Body of pancreas (tissue), 4 donors: ENCODE data around the gene TRMT10B.

Source experiments
- POLR2A ChIP-seq, 3 donors: fragments of 450-650 bp; IDR thresholded peaks; one replicate each; pipeline ENCODE4 v1.6.1; 2016; ENCODE audit warnings: antibody characterized with exemption in 3 of 3, mild to moderate bottlenecking in 2 of 3
- TF ChIP-seq, protein P1 (sequence below), 7 experiments: fragments of 450-650 bp in 4 of 7; fragments of 200-600 bp in 3 of 7; sonication (generic) in 3 of 7; IDR thresholded peaks; one replicate each; pipeline ENCODE4 v1.5.1; 2016 to 2019; ENCODE audit warnings: antibody characterized with exemption in 7 of 7

DNA sequence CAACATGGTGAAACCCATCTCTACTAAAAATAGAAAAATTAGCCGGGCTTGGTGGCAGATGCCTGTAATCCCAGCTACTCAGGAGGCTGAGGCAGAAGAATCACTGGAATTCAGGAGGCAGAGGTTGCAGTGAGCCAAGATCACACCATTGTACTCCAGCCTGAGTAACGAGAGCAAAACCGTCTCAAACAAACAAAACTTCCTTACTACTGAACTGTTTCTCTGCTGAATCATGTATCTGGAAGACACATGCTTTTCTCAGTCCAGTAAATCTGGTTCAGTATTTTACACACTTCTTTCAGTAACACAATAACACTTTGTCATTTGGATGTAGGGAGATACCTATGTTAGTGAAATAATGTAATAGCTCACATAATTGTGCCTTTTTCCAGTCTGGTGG is 7.9 kb downstream of the TRMT10B start:
- TF ChIP-seq, protein P1, sequence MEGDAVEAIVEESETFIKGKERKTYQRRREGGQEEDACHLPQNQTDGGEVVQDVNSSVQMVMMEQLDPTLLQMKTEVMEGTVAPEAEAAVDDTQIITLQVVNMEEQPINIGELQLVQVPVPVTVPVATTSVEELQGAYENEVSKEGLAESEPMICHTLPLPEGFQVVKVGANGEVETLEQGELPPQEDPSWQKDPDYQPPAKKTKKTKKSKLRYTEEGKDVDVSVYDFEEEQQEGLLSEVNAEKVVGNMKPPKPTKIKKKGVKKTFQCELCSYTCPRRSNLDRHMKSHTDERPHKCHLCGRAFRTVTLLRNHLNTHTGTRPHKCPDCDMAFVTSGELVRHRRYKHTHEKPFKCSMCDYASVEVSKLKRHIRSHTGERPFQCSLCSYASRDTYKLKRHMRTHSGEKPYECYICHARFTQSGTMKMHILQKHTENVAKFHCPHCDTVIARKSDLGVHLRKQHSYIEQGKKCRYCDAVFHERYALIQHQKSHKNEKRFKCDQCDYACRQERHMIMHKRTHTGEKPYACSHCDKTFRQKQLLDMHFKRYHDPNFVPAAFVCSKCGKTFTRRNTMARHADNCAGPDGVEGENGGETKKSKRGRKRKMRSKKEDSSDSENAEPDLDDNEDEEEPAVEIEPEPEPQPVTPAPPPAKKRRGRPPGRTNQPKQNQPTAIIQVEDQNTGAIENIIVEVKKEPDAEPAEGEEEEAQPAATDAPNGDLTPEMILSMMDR (IDR thresholded peaks at IDR 0.05) = no peak
- no peak for TF ChIP-seq POLR2A (IDR thresholded peaks at IDR 0.05)
